ENCODE results near the gene TMEM250. TPM values are rescaled to one million over a fixed set of nuclear protein-coding genes. Genes with fewer than 3 reads are reported as not detected.

TMEM250 gene
- total and polyA plus RNA-seq, 5 donors from 2014 or later, result 21.5 to 55.6 (median 45.6) TPM

- Mint-ChIP-seq H3K9me3 (no peaks in the 10 kb centered on the region), H3K4me1 (no peaks in the 10 kb centered on the region), H3K27me3 (peaks cover 5% of the 10 kb centered on the region), H3K27ac (no peak overlapping the region), H3K36me3 (no peaks in the 10 kb centered on the region), H3K4me3 (no peak overlapping the region)
- Histone ChIP-seq H3K27ac (ENCODE audit: insufficient read depth, low read length, poor library complexity, severe bottlenecking) (no peak overlapping the region), H3K36me3 (ENCODE audit: control insufficient read depth, insufficient read depth, low read length) (no peaks in the 10 kb centered on the region), H3K9me3 (ENCODE audit: control insufficient read depth in 2 of 2, low read length in 2 of 2) (no peaks in the 10 kb centered on the region), H3K27me3 (ENCODE audit: control insufficient read depth, insufficient read depth, low read length) (no peaks in the 10 kb centered on the region), H3K4me1 (ENCODE audit: control insufficient read depth, insufficient read depth, low read length, poor library complexity, severe bottlenecking) (no peaks in the 10 kb centered on the region), H3K4me3 (ENCODE audit: low read depth, low read length) (no peak overlapping the region)
- ATAC-seq (ENCODE audit: low read depth in 2 of 2) (no peak), DNase-seq (no peak)
Measured at GRCh38 chr9:136156209-136157120, 37.8 kb upstream of the TMEM250 start.

- Mint-ChIP-seq H3K4me1 (no peaks in the 10 kb centered on the region), H3K36me3 (no peaks in the 10 kb centered on the region), H3K9me3 (no peaks in the 10 kb centered on the region), H3K27ac (peak overlapping the region in 1 of 3 donors; percentile 69), H3K4me3 (no peak overlapping the region), H3K27me3 (peaks cover 5% of the 10 kb centered on the region)
- Histone ChIP-seq H3K4me3 (ENCODE audit: low read depth, low read length) (no peak overlapping the region), H3K27me3 (ENCODE audit: control insufficient read depth, insufficient read depth, low read length) (no peaks in the 10 kb centered on the region), H3K4me1 (ENCODE audit: control insufficient read depth, insufficient read depth, low read length, poor library complexity, severe bottlenecking) (no peaks in the 10 kb centered on the region), H3K27ac (ENCODE audit: insufficient read depth, low read length, poor library complexity, severe bottlenecking) (no peak overlapping the region), H3K9me3 (ENCODE audit: control insufficient read depth in 2 of 2, low read length in 2 of 2) (no peaks in the 10 kb centered on the region), H3K36me3 (ENCODE audit: control insufficient read depth, insufficient read depth, low read length) (no peaks in the 10 kb centered on the region)
- no peak for DNase-seq
- ATAC-seq (ENCODE audit: low read depth in 2 of 2), result no peak
Measured at GRCh38 chr9:136155576-136155975, 36.9 kb upstream of the TMEM250 start.

GRCh38 chr9:136154943-136155342, 36.3 kb upstream of the TMEM250 start:
- no peaks in the 10 kb centered on the region for H3K9me3 ChIP-seq (ENCODE audit: control insufficient read depth in 2 of 2, low read length in 2 of 2)
- H3K9me3 Mint-ChIP-seq, result no peaks in the 10 kb centered on the region
- H3K27ac ChIP-seq (ENCODE audit: insufficient read depth, low read length, poor library complexity, severe bottlenecking), result no peak overlapping the region
- peak overlapping the region in 1 of 3 donors; percentile 69 for H3K27ac Mint-ChIP-seq
- H3K4me3 ChIP-seq (ENCODE audit: low read depth, low read length), result no peak overlapping the region
- ATAC-seq (ENCODE audit: low read depth in 2 of 2) (no peak), DNase-seq (no peak)
- no peak overlapping the region for H3K4me3 Mint-ChIP-seq
- no peaks in the 10 kb centered on the region for H3K27me3 ChIP-seq (ENCODE audit: control insufficient read depth, insufficient read depth, low read length)
- H3K4me1 Mint-ChIP-seq, result no peaks in the 10 kb centered on the region
- H3K4me1 ChIP-seq (ENCODE audit: control insufficient read depth, insufficient read depth, low read length, poor library complexity, severe bottlenecking), result no peaks in the 10 kb centered on the region
- peaks cover 5% of the 10 kb centered on the region for H3K27me3 Mint-ChIP-seq
- H3K36me3 ChIP-seq (ENCODE audit: control insufficient read depth, insufficient read depth, low read length), result no peaks in the 10 kb centered on the region
- no peaks in the 10 kb centered on the region for H3K36me3 Mint-ChIP-seq

- H3K4me1 ChIP-seq (ENCODE audit: control insufficient read depth, insufficient read depth, low read length, poor library complexity, severe bottlenecking), result no peaks in the 10 kb centered on the region
- Mint-ChIP-seq H3K4me1 (no peaks in the 10 kb centered on the region), H3K9me3 (no peaks in the 10 kb centered on the region)
Measured at GRCh38 chr9:136153381-136154065, 34.8 kb upstream of the TMEM250 start.

GRCh38 chr9:136152931-136153330, 34.3 kb upstream of the TMEM250 start:
- ATAC-seq (ENCODE audit: low read depth in 2 of 2), result no peak
- Histone ChIP-seq H3K4me1 (ENCODE audit: control insufficient read depth, insufficient read depth, low read length, poor library complexity, severe bottlenecking) (no peaks in the 10 kb centered on the region), H3K9me3 (ENCODE audit: control insufficient read depth in 2 of 2, low read length in 2 of 2) (no peaks in the 10 kb centered on the region), H3K4me3 (ENCODE audit: low read depth, low read length) (no peak overlapping the region), H3K27ac (ENCODE audit: insufficient read depth, low read length, poor library complexity, severe bottlenecking) (no peak overlapping the region), H3K27me3 (ENCODE audit: control insufficient read depth, insufficient read depth, low read length) (no peaks in the 10 kb centered on the region), H3K36me3 (ENCODE audit: control insufficient read depth, insufficient read depth, low read length) (no peaks in the 10 kb centered on the region)
- DNase-seq, result no peak
- Mint-ChIP-seq H3K4me3 (no peak overlapping the region), H3K4me1 (no peaks in the 10 kb centered on the region), H3K27ac (no peak overlapping the region), H3K36me3 (no peaks in the 10 kb centered on the region), H3K9me3 (no peaks in the 10 kb centered on the region), H3K27me3 (peaks cover 5% of the 10 kb centered on the region)

More at GRCh38 chr9:136153381-136154065, 34.8 kb upstream of the TMEM250 start:
- no peak overlapping the region for H3K27ac Mint-ChIP-seq
- H3K27ac ChIP-seq (ENCODE audit: insufficient read depth, low read length, poor library complexity, severe bottlenecking), result no peak overlapping the region
- no peaks in the 10 kb centered on the region for H3K36me3 ChIP-seq (ENCODE audit: control insufficient read depth, insufficient read depth, low read length)
- H3K27me3 ChIP-seq (ENCODE audit: control insufficient read depth, insufficient read depth, low read length), result no peaks in the 10 kb centered on the region
- no peak overlapping the region for H3K4me3 Mint-ChIP-seq
- H3K9me3 ChIP-seq (ENCODE audit: control insufficient read depth in 2 of 2, low read length in 2 of 2), result no peaks in the 10 kb centered on the region
- no peaks in the 10 kb centered on the region for H3K36me3 Mint-ChIP-seq
- H3K4me3 ChIP-seq (ENCODE audit: low read depth, low read length), result no peak overlapping the region
- no peak for DNase-seq
- no peak for ATAC-seq (ENCODE audit: low read depth in 2 of 2)
- peaks cover 5% of the 10 kb centered on the region for H3K27me3 Mint-ChIP-seq

- Mint-ChIP-seq H3K27ac (no peak overlapping the region), H3K9me3 (no peaks in the 10 kb centered on the region), H3K4me1 (no peaks in the 10 kb centered on the region), H3K4me3 (no peak overlapping the region), H3K27me3 (peaks cover 5% of the 10 kb centered on the region), H3K36me3 (no peaks in the 10 kb centered on the region)
- Histone ChIP-seq H3K36me3 (ENCODE audit: control insufficient read depth, insufficient read depth, low read length) (no peaks in the 10 kb centered on the region), H3K27ac (ENCODE audit: insufficient read depth, low read length, poor library complexity, severe bottlenecking) (no peak overlapping the region), H3K9me3 (ENCODE audit: control insufficient read depth in 2 of 2, low read length in 2 of 2) (no peaks in the 10 kb centered on the region), H3K4me1 (ENCODE audit: control insufficient read depth, insufficient read depth, low read length, poor library complexity, severe bottlenecking) (no peaks in the 10 kb centered on the region), H3K27me3 (ENCODE audit: control insufficient read depth, insufficient read depth, low read length) (no peaks in the 10 kb centered on the region), H3K4me3 (ENCODE audit: low read depth, low read length) (no peak overlapping the region)
- ATAC-seq (ENCODE audit: low read depth in 2 of 2), result no peak
- DNase-seq, result no peak
Measured at GRCh38 chr9:136152543-136152866, 33.8 kb upstream of the TMEM250 start.

GRCh38 chr9:136151848-136152542, 33.3 kb upstream of the TMEM250 start:
- no peak overlapping the region for H3K27ac ChIP-seq (ENCODE audit: insufficient read depth, low read length, poor library complexity, severe bottlenecking)
- H3K36me3 Mint-ChIP-seq, result no peaks in the 10 kb centered on the region
- H3K27me3 ChIP-seq (ENCODE audit: control insufficient read depth, insufficient read depth, low read length), result no peaks in the 10 kb centered on the region
- no peak overlapping the region for H3K27ac Mint-ChIP-seq
- no peak overlapping the region for H3K4me3 Mint-ChIP-seq
- no peaks in the 10 kb centered on the region for H3K4me1 Mint-ChIP-seq
- no peaks in the 10 kb centered on the region for H3K9me3 Mint-ChIP-seq
- H3K36me3 ChIP-seq (ENCODE audit: control insufficient read depth, insufficient read depth, low read length), result no peaks in the 10 kb centered on the region
- H3K27me3 Mint-ChIP-seq, result peaks cover 5% of the 10 kb centered on the region
- no peak overlapping the region for H3K4me3 ChIP-seq (ENCODE audit: low read depth, low read length)
- ATAC-seq (ENCODE audit: low read depth in 2 of 2) (no peak), DNase-seq (no peak)
- H3K4me1 ChIP-seq (ENCODE audit: control insufficient read depth, insufficient read depth, low read length, poor library complexity, severe bottlenecking), result no peaks in the 10 kb centered on the region
- H3K9me3 ChIP-seq (ENCODE audit: control insufficient read depth in 2 of 2, low read length in 2 of 2), result no peaks in the 10 kb centered on the region

Measured in CD4-positive, CD25-positive, alpha-beta regulatory T cell (primary cell).